Activated naive CD8-positive, alpha-beta T cell (primary cell): ENCODE data around the gene YTHDC2.

Experiments
- H3K27ac Mint-ChIP-seq: one replicate; pipeline ENCODE4 v1.8.0; 2021; ENCODE audit warnings: mixed read lengths
- H3K27me3 Mint-ChIP-seq: one replicate; pipeline ENCODE4 v1.8.0; 2021; ENCODE audit warnings: mixed read lengths
- H3K36me3 Mint-ChIP-seq: one replicate; pipeline ENCODE4 v1.8.0; 2021; ENCODE audit warnings: mixed read lengths
- H3K4me1 Mint-ChIP-seq: one replicate; pipeline ENCODE4 v1.8.0; 2021; ENCODE audit warnings: low read depth, mixed read lengths
- H3K4me3 Mint-ChIP-seq: one replicate; pipeline ENCODE4 v1.8.0; 2021; ENCODE audit warnings: mild to moderate bottlenecking, mixed read lengths
- H3K9me3 Mint-ChIP-seq: one replicate; pipeline ENCODE4 v1.8.0; 2021; ENCODE audit warnings: low read depth, mixed read lengths

YTHDC2 gene

GRCh38 chr5:113505181-113505580 lies 8.3 kb upstream of the YTHDC2 start:
- peaks cover 6% of the 10 kb centered on the region for H3K9me3 Mint-ChIP-seq
- H3K4me1 Mint-ChIP-seq = no peaks in the 10 kb centered on the region
- H3K4me3 Mint-ChIP-seq = no peak overlapping the region
- peaks cover 41% of the 10 kb centered on the region for H3K27me3 Mint-ChIP-seq
- peaks cover 2% of the 10 kb centered on the region for H3K36me3 Mint-ChIP-seq
- no peak overlapping the region for H3K27ac Mint-ChIP-seq

- no peaks in the 10 kb centered on the region for H3K9me3 Mint-ChIP-seq
- no peak overlapping the region for H3K27ac Mint-ChIP-seq
- no peaks in the 10 kb centered on the region for H3K36me3 Mint-ChIP-seq
- no peaks in the 10 kb centered on the region for H3K4me1 Mint-ChIP-seq
- H3K27me3 Mint-ChIP-seq = peaks cover 29% of the 10 kb centered on the region
- H3K4me3 Mint-ChIP-seq = no peak overlapping the region
These were observed 5.9 kb upstream of the YTHDC2 start for GRCh38 chr5:113507601-113508000.

DNA sequence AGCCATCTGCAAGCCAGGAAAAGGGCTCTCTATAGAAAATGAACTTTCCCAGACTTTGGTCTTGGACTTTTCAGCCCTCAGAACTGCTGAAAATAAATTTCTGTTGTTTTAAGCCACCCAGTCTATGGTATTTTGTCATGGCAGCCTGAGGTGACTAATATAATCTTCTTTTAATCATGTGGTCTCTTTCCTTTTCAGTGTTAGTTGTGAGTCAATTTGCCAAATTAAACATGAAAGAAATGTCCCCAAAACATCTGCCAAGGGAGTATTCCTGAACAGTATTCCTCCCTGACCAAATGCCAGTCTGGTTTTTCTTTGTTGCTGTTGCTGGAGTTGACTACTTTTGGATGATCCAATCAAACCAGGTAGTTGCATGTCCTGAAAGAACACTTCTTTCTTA lies 4.7 kb upstream of the YTHDC2 start:
- no peaks in the 10 kb centered on the region for H3K9me3 Mint-ChIP-seq
- H3K4me3 Mint-ChIP-seq = no peak overlapping the region
- H3K27ac Mint-ChIP-seq = no peak overlapping the region
- peaks cover 26% of the 10 kb centered on the region for H3K27me3 Mint-ChIP-seq
- H3K36me3 Mint-ChIP-seq = no peaks in the 10 kb centered on the region
- H3K4me1 Mint-ChIP-seq = peaks cover 3% of the 10 kb centered on the region

GRCh38 chr5:113510836-113511451 lies 2.5 kb upstream of the YTHDC2 start:
- Mint-ChIP-seq H3K27me3 (peaks cover 21% of the 10 kb centered on the region), H3K27ac (no peak overlapping the region), H3K36me3 (no peaks in the 10 kb centered on the region), H3K4me1 (peaks cover 15% of the 10 kb centered on the region), H3K9me3 (no peaks in the 10 kb centered on the region), H3K4me3 (no peak overlapping the region)

DNA sequence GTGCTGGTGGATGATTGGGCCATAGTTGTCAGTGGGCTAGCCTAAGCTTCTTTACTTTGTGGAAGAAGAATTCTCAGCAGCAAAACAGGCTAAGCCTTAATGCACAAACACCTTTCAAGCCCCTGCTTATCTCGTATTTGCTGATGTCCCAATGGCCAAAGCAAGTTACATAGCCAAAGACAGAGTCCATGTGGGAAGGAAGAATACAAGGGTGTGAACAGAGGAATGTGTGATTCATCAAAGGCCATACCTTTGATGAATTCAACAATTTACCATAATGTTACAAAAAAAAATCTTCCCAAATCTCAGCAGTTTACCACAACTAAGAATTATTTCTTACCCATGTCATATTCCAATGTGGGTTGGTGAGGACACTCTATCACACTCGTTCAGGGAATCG lies 1.2 kb upstream of the YTHDC2 start:
- peaks cover 2% of the 10 kb centered on the region for H3K36me3 Mint-ChIP-seq
- no peak overlapping the region for H3K27ac Mint-ChIP-seq
- H3K4me1 Mint-ChIP-seq = peaks cover 28% of the 10 kb centered on the region
- no peaks in the 10 kb centered on the region for H3K9me3 Mint-ChIP-seq
- peak overlapping the region; percentile 42 for H3K4me3 Mint-ChIP-seq
- H3K27me3 Mint-ChIP-seq = peaks cover 13% of the 10 kb centered on the region

GRCh38 chr5:113514289-113514635 lies 768 bp downstream of the YTHDC2 start:
- Mint-ChIP-seq H3K27ac (peak overlapping the region; percentile 88), H3K4me3 (peak overlapping the region; percentile 95), H3K36me3 (peaks cover 3% of the 10 kb centered on the region)

DNA sequence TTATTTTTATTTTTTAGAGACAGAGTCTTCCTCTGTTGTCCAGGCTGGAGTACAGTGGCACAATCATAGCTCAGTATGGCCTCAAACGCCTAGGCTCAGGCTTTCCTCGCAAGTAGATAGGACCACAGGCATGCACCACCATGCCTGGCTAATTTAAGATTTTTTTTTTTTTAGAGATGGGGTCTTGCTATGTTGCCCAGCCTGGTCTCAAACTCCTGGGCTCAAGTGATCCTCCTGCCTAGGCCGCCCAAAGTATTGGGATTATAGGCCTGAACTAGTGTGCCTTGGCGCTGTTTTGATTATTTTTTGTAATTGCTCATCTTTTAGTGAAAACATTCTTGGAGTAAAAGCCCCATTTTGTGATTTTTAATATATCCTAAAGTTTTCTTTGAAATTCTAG lies 5.4 kb downstream of the YTHDC2 start:
- no peak overlapping the region for H3K4me3 Mint-ChIP-seq
- no peak overlapping the region for H3K27ac Mint-ChIP-seq
- peaks cover 63% of the 10 kb centered on the region for H3K4me1 Mint-ChIP-seq
- H3K27me3 Mint-ChIP-seq = no peaks in the 10 kb centered on the region
- H3K36me3 Mint-ChIP-seq = peaks cover 12% of the 10 kb centered on the region
- no peaks in the 10 kb centered on the region for H3K9me3 Mint-ChIP-seq

More at GRCh38 chr5:113514289-113514635, 768 bp downstream of the YTHDC2 start:
- peaks cover 8% of the 10 kb centered on the region for H3K27me3 Mint-ChIP-seq
- H3K9me3 Mint-ChIP-seq = no peaks in the 10 kb centered on the region
- H3K4me1 Mint-ChIP-seq = peaks cover 31% of the 10 kb centered on the region

DNA sequence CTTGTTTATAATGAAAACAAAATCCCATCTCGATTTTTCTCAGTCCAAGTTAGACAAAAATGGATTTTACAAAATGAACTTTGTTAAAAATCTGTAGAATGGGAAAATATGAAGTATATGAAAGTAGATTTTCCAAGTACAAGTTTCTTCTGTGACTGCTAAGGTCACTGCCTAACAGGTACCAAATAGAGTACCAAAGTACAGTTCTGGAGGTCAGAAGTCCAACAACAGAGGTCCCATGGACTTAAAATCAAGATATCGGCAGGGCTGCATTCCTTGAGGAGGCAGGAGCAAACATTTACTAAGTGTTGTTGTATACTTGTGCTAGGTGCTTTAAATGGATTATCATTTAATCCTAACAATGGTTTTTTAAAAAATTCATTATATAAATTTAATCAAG lies 5.9 kb downstream of the YTHDC2 start:
- H3K4me3 Mint-ChIP-seq = no peak overlapping the region
- no peaks in the 10 kb centered on the region for H3K9me3 Mint-ChIP-seq
- H3K36me3 Mint-ChIP-seq = peaks cover 12% of the 10 kb centered on the region
- H3K4me1 Mint-ChIP-seq = peaks cover 66% of the 10 kb centered on the region
- H3K27me3 Mint-ChIP-seq = no peaks in the 10 kb centered on the region
- H3K27ac Mint-ChIP-seq = no peak overlapping the region

- peaks cover 12% of the 10 kb centered on the region for H3K36me3 Mint-ChIP-seq
- no peak overlapping the region for H3K4me3 Mint-ChIP-seq
- no peaks in the 10 kb centered on the region for H3K9me3 Mint-ChIP-seq
- H3K4me1 Mint-ChIP-seq = peaks cover 68% of the 10 kb centered on the region
- no peak overlapping the region for H3K27ac Mint-ChIP-seq
- H3K27me3 Mint-ChIP-seq = no peaks in the 10 kb centered on the region
These were observed 6.9 kb downstream of the YTHDC2 start for GRCh38 chr5:113520429-113520828.

DNA sequence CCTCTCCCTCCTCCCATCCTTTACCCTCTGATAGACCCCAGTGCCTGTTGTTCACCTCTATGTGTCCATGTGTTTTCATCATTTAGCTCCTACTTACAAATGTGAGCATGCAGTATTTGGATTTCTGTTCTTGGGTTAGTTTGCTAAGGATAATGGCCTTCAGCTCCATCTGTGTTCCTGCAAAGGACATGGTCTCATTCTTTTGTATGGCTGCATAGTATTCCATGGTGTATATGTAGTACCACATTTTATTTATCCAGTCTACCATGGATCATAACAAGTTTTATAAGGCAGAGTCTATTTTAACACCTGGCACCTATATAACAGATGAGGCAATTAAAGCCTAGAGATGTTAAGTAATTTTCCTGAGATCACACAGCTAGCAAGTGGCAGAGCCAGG lies 7.4 kb downstream of the YTHDC2 start:
- Mint-ChIP-seq H3K27ac (no peak overlapping the region), H3K9me3 (no peaks in the 10 kb centered on the region), H3K27me3 (no peaks in the 10 kb centered on the region), H3K4me3 (no peak overlapping the region), H3K36me3 (peaks cover 12% of the 10 kb centered on the region), H3K4me1 (peaks cover 68% of the 10 kb centered on the region)

DNA sequence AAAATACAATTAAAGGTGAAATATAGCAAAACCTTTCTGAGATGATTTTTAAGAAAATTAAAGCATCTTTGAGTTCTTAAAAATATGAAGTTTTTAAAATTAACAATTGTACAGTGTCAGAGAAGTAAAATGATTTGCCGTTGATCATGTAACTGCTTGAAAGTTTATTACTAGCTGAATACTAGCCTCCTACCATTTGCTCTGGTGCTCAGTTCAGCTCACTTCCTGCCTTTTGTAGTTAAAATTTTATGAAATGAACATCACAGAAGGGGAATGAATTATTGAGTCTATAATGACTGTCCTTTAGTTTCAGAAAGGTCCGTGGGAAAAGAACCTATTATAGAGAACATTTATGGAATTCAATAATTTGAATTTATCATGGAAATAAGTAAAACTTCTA lies 9.7 kb downstream of the YTHDC2 start:
- Mint-ChIP-seq H3K4me1 (peaks cover 61% of the 10 kb centered on the region), H3K4me3 (peak overlapping the region; percentile 3), H3K9me3 (no peaks in the 10 kb centered on the region), H3K36me3 (peaks cover 10% of the 10 kb centered on the region), H3K27me3 (no peaks in the 10 kb centered on the region), H3K27ac (peak overlapping the region; percentile 7)

- peaks cover 13% of the 10 kb centered on the region for H3K36me3 Mint-ChIP-seq
- peak overlapping the region; percentile 50 for H3K27ac Mint-ChIP-seq
- no peaks in the 10 kb centered on the region for H3K9me3 Mint-ChIP-seq
These were observed 11.4 kb downstream of the YTHDC2 start for GRCh38 chr5:113524927-113525326.

GRCh38 chr5:113526421-113526820 lies 12.9 kb downstream of the YTHDC2 start:
- Mint-ChIP-seq H3K4me3 (no peak overlapping the region), H3K27ac (no peak overlapping the region), H3K36me3 (peaks cover 16% of the 10 kb centered on the region), H3K4me1 (peaks cover 43% of the 10 kb centered on the region), H3K27me3 (no peaks in the 10 kb centered on the region), H3K9me3 (no peaks in the 10 kb centered on the region)

More at GRCh38 chr5:113524927-113525326, 11.4 kb downstream of the YTHDC2 start:
- Mint-ChIP-seq H3K4me3 (peak overlapping the region; percentile 25), H3K4me1 (peaks cover 56% of the 10 kb centered on the region), H3K27me3 (no peaks in the 10 kb centered on the region)

GRCh38 chr5:113527746-113528145 lies 14.3 kb downstream of the YTHDC2 start:
- no peaks in the 10 kb centered on the region for H3K27me3 Mint-ChIP-seq
- H3K27ac Mint-ChIP-seq = no peak overlapping the region
- peaks cover 21% of the 10 kb centered on the region for H3K36me3 Mint-ChIP-seq
- no peak overlapping the region for H3K4me3 Mint-ChIP-seq
- H3K9me3 Mint-ChIP-seq = no peaks in the 10 kb centered on the region
- peaks cover 34% of the 10 kb centered on the region for H3K4me1 Mint-ChIP-seq

- Mint-ChIP-seq H3K9me3 (no peaks in the 10 kb centered on the region), H3K27me3 (no peaks in the 10 kb centered on the region), H3K27ac (no peak overlapping the region), H3K4me3 (no peak overlapping the region), H3K4me1 (peaks cover 4% of the 10 kb centered on the region), H3K36me3 (peaks cover 33% of the 10 kb centered on the region)
These were observed 18.1 kb downstream of the YTHDC2 start for GRCh38 chr5:113531481-113532159.

- no peak overlapping the region for H3K27ac Mint-ChIP-seq
- no peak overlapping the region for H3K4me3 Mint-ChIP-seq
- peaks cover 24% of the 10 kb centered on the region for H3K36me3 Mint-ChIP-seq
- no peaks in the 10 kb centered on the region for H3K27me3 Mint-ChIP-seq
- H3K9me3 Mint-ChIP-seq = no peaks in the 10 kb centered on the region
- no peaks in the 10 kb centered on the region for H3K4me1 Mint-ChIP-seq
These were observed 24.8 kb downstream of the YTHDC2 start for GRCh38 chr5:113538313-113538712.
